Smooth muscle cell of the brain vasculature (primary cell): ENCODE measurements around the gene GJB4.
"Not testable (repeated sequence)": the region's sequence is repeated elsewhere in the genome, so short reads cannot be mapped to it uniquely, and the experiment has no call there.

Experiments used
- DNase-seq: peaks from one replicate; pipeline ENCODE4 v3.0.0-alpha.2; 2012; ENCODE audit warnings: low read depth, low spot score

Gene GJB4

DNA sequence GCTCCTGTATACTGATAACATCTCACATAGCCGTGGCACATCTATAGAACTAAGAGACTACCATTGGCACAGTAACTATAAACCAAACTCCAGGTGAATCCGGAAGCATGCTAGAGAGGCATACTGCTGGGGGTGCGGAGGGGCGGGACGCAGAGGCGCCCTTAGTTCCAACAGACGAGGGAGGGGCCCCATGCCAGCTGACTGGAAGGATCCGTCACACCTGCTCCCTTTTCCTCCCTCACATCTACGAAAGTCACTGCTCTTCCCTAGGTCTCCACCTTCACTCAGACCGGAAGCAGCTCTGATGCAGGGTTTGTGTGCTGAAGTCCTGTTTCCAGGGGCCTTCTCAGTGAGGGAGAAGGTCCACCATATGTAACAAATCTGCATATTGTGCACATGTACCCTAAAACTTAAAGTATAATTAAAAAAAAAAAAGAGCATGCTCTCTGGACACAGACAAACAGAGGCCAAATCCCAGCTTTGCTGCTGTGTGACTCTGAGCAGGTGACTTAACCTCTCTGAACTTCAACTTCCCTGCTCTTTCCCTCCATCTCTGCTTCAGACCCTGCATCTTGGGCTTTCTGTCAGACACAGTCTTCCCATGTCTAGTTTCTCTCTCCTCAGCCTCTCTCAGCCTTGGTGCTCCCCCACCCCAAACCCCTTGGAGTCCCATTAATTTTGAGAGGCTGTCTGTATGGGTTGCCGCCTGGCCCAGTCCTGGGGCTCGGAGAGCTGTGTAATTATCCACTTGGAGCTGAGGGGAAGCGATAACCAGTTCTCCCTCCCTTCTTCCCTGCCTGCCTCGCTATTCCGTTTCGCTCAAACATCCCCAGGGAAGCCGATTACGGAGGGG lies 12.5 kb upstream of the GJB4 start:
- no peak for DNase-seq

DNA sequence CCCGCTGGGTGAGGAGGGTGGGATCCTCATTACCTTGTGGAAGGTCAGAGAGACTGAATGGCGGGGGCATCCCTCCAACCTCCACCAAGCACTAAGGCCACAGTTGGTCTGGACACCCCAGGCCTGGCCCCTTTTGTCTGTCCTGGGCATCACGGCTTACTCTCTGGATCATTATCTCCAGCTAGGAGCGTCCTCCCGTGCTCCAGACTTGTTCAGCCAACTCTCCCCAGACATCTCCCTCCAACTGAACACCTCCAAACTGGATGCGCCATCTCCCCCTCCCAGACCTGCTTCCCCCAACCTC lies 11.9 kb upstream of the GJB4 start:
- DNase-seq = no peak

DNA sequence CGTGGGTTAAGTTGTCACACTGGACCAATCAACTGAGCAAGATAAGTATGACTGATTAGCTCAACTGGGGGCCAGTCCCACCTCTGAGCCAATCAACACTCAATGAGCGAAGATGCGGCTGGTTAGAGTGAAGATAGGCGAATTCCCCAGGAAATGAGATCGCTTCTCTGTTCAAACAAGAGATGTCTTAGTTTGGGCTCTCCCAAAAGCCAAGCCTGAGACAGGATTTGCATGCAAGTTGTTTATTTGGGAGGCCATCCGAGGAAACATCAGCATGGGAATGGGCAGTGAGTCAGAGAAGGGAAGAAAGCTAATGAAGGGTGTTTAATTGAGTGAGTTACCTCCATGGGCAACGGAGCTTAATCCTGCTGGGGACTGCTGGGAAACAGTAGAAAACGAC lies 9.5 kb upstream of the GJB4 start:
- DNase-seq = no peak

DNA sequence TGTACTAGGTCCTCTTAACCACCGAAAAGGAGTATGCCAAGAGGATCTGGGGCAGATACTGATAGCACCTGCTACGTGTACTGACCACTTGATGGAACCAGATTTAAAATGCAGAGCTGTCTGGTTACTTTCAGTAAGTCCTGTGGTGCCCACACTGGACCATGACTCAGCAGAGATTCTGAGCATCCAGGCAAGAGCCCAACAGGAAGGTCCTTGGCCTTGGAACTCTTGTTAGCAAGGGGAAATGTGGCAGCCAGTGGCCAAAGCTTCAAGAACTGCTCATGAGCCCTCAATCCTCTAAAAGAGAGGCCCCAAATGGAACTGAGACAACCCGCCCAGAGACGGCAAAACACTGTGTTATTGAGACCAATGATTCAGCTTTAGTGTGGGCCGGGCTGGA lies 8.9 kb upstream of the GJB4 start:
- no peak for DNase-seq

DNA sequence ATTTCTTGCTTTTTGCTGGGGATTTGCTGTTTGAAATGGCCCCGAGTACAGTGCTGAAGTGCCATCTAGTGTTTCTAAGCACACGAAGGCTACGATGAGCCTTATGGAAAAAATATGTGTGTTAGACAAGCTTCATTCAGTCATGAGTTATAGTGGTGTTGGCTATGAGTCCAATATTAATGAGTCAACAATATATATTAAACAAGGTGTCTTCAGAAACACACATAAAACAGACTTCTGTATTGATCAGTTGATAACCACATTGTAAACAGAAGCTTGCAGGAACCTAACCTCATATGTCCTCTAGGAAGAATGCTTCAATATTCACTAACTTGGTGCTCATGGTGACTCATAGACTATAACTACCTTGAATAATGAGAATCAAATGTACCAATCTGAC lies 6.4 kb upstream of the GJB4 start:
- DNase-seq = no peak

DNA sequence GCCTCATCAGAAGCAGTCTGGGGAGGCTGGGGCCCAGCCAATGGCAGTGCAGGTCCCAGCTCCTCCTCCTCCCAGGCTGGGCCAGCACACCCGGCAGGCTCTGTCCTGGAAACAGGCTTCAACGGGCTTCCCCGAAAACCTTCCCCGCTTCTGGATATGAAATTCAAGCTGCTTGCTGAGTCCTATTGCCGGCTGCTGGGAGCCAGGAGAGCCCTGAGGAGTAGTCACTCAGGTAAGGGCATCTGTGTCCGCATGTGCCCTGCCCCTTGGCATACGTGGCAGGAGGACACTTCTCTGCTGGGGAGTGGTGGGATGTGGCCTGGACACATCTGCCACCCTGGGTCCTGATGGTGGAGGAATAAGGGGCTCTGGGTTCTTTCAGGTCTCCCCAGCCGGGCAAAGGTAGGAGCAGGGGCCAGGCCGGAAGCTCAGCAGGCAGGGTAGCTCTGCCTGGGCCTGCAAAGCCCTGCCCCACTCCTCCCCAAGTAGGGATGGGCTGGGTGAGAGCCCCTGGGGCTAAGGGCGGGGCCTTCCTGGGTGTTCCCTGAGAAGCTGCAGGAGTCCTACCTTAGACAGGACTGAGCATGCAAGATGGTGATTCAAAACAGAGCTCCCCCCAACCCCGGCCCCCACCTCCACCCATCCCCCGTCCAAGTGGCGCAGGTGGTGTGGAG lies 4.4 kb upstream of the GJB4 start, which contains the start of gene GJB5:
GJB5 (plus strand) TSS at position 84 of the 674 bp plus-strand sequence. CDS start 2,284 bp downstream, outside the sequence.
- DNase-seq = no peak

DNA sequence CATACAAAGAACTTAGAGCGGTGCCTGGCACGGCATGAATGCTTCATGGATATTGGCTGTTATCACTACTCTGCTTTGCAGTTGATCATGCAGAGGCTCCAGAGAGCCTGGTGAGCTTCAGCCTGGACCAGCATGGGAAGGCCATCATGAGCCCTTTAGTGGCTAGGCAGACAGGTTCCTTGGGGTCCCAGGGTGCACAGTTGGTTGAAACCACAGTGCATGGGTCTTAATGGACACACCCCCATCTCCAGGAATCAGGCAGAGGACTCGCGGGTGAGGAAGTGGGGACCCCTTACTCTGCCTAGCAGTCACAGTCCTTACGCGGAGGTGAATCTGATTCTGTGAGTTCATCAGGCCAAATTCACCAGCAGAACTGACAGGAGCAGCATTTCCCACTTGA lies 3.6 kb upstream of the GJB4 start:
- DNase-seq = no peak

DNA sequence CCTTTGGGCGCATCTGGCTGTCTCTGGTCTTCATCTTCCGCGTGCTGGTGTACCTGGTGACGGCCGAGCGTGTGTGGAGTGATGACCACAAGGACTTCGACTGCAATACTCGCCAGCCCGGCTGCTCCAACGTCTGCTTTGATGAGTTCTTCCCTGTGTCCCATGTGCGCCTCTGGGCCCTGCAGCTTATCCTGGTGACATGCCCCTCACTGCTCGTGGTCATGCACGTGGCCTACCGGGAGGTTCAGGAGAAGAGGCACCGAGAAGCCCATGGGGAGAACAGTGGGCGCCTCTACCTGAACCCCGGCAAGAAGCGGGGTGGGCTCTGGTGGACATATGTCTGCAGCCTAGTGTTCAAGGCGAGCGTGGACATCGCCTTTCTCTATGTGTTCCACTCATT lies 2.2 kb upstream of the GJB4 start:
- no peak for DNase-seq

DNA sequence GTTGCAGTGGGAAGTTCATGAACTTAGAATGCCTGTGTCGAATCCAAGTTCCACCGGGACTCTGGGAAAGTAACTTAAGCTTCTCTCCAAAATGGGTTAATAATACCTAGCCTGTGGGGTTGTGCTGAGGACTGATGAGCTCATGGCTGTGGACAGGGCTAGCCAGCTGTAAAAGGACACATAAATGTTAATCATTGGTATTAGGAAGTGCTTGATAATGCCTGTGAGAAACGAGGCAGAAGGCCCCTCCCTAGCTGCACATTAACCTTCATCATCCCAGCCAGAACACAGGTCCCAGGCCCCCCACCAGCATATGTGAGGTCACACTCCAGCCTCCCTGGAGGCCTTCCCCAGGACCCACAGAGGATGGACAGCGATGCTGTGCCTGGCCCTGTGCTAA lies 789 bp upstream of the GJB4 start:
- DNase-seq = no peak

DNA sequence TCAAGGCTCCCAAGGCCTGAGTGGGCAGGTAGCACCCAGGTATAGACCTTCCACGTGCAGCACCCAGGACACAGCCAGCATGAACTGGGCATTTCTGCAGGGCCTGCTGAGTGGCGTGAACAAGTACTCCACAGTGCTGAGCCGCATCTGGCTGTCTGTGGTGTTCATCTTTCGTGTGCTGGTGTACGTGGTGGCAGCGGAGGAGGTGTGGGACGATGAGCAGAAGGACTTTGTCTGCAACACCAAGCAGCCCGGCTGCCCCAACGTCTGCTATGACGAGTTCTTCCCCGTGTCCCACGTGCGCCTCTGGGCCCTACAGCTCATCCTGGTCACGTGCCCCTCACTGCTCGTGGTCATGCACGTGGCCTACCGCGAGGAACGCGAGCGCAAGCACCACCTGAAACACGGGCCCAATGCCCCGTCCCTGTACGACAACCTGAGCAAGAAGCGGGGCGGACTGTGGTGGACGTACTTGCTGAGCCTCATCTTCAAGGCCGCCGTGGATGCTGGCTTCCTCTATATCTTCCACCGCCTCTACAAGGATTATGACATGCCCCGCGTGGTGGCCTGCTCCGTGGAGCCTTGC lies 1.7 kb downstream of the GJB4 start:
- no peak for DNase-seq

DNA sequence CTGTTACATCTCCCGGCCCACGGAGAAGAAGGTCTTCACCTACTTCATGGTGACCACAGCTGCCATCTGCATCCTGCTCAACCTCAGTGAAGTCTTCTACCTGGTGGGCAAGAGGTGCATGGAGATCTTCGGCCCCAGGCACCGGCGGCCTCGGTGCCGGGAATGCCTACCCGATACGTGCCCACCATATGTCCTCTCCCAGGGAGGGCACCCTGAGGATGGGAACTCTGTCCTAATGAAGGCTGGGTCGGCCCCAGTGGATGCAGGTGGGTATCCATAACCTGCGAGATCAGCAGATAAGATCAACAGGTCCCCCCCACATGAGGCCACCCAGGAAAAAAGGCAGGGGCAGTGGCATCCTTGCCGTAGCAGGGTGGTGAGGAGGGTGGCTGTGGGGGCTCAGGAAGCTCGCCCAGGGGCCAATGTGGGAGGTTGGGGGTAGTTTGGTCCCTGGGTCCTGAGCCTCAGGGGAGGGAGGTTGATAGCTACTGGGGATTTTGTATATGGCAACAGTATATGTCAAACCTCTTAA lies 2.3 kb downstream of the GJB4 start:
- DNase-seq = no peak

DNA sequence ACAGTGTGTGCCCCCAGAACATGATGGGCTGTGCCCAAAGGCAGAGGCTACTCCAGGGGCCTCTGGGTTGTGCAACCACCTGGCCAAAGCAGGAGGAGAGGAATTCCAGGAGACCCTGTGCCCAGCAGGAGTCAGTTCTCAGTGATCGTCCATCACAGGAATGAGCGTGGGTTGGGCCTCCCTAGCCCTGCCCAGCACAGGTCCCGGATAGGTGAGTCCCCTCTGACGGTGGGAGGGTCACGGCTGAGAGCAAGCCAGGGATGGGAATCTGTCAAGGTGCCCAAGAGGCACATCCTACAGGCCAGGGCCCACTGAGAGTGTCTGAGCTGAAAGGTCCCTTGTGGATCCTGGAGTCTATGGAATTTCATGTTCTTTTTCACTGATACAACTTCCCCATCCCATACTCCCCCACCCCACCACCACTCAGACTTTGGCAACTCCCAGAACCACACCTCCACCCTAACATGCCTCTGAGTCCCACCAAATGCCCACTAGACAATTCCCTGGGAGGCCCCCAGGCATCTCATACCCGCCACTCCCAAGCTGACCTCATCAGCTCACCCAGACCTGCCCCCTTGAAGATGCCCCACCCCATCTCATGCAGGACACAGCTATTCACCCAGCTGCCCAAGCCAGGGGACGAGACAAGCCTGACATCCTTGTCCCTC lies 3.1 kb downstream of the GJB4 start:
- no peak for DNase-seq

DNA sequence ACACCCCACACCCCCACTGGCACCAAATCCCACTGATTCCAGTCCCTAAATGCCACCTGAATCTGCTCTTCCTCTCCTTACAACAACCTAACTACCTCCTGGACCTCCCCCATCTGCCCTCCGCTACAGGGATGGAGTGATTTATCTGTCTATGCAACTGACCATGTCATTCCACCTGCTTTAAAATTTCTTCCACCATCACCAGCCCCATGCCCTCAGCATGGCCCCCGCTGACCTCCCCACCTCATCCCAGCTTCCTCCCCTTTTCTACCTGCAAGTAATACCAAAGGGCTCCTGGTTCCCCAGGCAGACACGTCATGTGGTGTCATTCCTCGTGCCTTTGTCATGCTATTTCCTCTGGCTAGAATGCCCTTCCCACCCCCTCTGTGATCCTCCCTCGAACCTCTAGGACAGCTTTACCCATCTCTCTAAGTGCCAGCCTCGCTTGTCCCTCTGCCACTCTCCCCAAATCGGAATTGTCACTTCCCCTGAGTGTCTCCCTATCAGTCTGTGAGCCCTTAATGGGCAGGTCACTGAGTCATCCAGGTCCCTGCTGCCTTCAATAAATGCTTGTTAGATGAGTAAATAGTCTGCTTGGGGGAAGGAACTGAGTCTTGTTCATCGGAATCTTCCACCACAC lies 3.7 kb downstream of the GJB4 start:
- no peak for DNase-seq

DNA sequence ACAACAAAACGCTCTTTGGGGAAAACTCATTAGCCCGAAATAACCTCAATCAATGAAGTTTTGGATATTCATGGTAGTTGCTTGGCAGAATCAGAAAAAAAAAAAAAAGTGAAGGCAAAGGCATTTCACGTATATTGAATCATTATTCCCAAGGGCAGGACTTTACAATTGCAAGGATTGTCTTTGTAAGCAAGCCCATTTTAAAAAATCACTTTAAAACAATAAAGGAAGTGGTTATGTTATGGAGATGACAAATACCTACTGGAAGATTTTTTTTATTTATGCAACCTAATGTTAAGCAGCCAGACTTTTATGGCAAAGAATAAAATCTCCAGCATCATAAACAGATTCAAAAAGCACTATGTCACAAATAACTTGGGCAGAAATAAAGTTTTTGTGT lies 9.3 kb downstream of the GJB4 start:
- no peak for DNase-seq

DNA sequence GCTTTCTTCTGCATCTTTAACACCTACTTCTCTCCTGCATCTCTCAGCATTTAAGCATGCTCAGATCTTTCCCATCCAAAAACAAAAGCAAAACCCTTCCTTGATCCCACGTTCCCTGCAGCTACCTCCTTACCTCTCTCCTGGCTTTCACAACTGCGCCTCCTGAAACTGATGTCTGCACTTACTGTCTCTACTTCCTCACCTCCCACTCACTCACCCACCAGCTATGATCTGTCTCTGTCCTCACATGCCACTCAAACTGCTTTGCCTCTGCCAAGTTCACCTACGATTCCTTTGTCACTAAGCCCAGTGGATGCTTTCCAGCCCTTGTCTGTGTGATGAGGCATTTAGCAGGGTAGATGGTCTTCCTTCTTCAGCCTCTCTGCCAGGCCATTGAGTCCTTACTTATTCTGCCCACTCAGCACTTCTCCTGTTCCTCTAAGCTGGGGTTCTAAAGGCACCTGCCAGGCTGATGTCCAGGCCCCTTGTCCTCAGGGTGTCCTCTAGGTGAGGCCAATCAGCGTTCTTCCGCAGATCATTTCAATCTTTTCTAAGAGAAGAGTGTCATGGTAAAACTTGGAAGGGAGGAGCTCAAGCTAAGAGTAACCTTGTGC lies 11.5 kb downstream of the GJB4 start:
- DNase-seq = no peak

DNA sequence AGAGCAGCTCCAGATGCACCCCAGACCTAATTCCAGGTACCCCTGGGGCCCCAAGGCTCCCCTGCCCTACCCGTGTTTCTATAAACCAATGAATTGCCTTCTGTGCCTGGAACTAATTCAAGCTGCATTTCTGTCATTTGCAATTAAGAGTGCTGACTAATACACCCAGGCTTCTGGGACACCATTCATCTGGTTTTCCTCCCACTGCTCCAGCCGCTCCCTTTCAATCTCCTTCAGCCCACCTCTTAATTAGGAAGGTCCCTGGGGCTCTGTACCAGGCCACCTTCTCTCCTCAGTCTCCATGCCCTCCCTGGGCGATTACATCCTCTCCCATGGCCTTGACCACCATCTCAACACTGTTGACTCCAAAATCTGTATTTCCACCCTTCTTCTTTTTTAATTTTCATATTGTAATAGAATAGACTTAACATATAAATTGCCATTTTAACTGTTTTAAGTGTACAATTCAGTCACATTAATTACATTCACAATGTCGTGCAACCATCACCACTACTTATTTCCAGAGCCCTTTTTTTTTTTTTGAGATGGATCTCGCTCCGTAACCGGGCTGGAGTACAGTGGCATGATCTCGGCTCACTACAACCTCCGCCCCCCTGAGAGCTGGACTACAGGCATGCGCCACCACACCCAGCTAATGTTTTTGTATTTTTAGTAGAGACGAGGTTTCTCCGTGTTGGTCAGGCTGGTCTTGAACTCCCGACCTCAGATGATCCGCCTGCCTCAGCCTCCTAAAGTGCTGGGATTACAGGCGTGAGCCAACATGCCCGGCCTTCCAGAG lies 12.2 kb downstream of the GJB4 start:
- DNase-seq = no peak

DNA sequence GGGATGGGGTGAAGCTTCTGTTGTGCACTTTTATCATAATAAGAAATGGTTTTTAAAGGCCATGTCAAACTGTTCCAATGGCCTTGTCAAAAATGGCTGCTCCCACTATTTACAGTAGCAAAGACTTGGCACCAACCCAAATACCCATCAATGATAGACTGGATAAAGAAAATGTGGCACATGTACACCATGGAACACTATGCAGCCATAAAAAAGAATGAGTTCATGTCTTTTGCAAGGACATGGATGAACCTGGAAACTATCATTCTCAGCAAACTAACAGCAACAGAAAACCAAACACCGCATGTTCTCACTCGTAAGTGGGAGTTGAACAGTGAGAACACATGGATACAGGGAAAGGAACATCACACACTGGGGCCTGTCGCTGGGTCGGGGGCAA lies 13.6 kb downstream of the GJB4 start:
- not testable (repeated sequence) for DNase-seq

DNA sequence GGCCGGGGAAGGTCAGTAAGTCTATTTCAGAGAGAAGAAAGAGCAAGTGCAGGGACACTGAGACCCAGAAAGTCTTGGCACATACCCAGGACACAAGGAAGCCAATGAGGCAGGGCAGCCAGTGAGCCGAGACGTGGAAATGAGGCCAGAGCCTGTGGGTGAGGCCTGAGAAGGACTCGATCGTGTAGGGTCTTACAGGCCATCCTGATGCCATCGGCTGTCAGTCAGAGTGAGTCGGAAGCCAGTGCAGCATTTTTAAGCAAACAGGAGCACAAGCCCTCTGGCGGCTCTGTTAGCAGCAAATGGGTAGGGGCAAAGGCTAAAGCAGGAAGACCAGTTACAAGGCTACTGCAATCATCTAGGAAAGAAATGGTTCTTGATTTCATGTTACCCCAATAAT lies 15.4 kb downstream of the GJB4 start:
- no peak for DNase-seq

DNA sequence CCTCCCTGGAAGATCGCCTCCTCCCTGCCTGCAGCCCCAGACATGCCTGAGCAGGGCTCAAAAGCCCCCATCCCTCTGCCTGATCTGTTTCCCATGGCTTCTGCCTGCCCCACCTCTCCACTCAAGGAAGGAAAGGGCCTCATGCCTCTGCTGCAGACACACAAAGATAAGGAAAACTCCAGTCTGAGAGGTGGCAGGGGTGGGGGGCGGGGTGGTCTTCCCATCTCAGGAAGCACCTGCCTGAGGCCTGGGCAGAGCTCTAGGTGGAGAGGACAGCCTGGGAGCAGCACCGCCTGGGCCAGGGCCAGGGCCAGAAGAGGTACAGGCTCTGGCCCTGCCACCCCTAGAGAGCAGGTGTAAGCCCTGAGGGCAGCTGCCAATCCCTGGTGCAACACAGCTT lies 17.4 kb downstream of the GJB4 start:
- DNase-seq = no peak

DNA sequence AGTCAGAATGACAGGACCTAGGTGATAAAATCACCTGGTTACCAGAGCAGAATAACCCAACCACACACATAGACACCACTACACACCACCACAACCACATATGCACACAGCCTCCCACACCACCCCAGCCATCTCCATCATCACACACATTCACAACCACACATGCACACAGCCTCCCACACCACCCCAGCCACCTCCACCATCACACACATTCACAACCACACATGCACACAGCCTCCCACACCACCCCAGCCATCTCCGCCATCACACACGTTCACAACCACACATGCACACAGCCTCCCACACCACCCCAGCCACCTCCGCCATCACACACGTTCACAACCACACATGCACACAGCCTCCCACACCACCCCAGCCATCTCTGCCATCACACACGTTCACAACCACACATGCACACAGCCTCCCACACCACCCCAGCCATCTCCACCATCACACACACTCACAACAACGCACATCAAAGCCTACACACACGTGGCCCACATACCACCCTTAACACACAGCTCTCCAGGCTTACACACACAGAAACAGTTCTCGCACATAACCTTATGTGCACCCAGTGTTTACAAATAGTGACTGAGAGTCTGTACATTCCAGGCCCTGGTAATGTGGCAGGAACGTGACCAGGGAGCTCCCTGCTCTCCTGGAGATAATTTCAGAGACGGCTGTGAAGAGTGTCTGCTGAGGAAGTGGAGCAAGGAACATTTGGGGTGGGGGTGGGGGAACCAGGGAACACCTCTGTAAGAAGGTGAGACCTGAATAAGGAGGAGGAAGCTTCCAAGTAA lies 18.2 kb downstream of the GJB4 start:
- DNase-seq = no peak
